Smooth muscle cell of the brain vasculature (primary cell): ENCODE measurements around the gene PCDHA6.
"Not testable (repeated sequence)": the region's sequence is repeated elsewhere in the genome, so short reads cannot be mapped to it uniquely, and the experiment has no call there.

Experiments used
- DNase-seq: peaks from one replicate; pipeline ENCODE4 v3.0.0-alpha.2; 2012; ENCODE audit warnings: low read depth, low spot score

Gene PCDHA6

GRCh38 chr5:140862441-140863295 lies 34.9 kb downstream of the PCDHA6 start:
- no peak for DNase-seq

- DNase-seq: no peak
These were observed 41.2 kb downstream of the PCDHA6 start, which contains the start of gene PCDHA11 for GRCh38 chr5:140868721-140869554. PCDHA11 (plus strand) TSS chr5:140868957; CDS start chr5:140869104, 147 bp downstream.

- no peak for DNase-seq
These were observed 41.8 kb downstream of the PCDHA6 start for GRCh38 chr5:140869555-140869886.

GRCh38 chr5:140870221-140871201 lies 42.8 kb downstream of the PCDHA6 start:
- no peak for DNase-seq

- DNase-seq: no peak
These were observed 47.6 kb downstream of the PCDHA6 start, which contains the start of gene PCDHA12 for GRCh38 chr5:140875085-140876065. PCDHA12 (plus strand) TSS chr5:140875308; CDS start chr5:140875473, 165 bp downstream.

GRCh38 chr5:140876541-140877261 lies 48.9 kb downstream of the PCDHA6 start:
- DNase-seq: not testable (repeated sequence)

GRCh38 chr5:140877262-140877581 lies 49.5 kb downstream of the PCDHA6 start:
- DNase-seq: no peak
